ENCODE results near the gene SDR39U1. TPM values are rescaled to one million over a fixed set of nuclear protein-coding genes. Genes with fewer than 3 reads are reported as not detected.

Gene SDR39U1
- total RNA-seq, 4 donors from 2014 or later: 24.5 to 39.7 (median 27.6) TPM

GRCh38 chr14:24394275-24394674, 48.3 kb downstream of the SDR39U1 start:
- TF ChIP-seq, protein P1, sequence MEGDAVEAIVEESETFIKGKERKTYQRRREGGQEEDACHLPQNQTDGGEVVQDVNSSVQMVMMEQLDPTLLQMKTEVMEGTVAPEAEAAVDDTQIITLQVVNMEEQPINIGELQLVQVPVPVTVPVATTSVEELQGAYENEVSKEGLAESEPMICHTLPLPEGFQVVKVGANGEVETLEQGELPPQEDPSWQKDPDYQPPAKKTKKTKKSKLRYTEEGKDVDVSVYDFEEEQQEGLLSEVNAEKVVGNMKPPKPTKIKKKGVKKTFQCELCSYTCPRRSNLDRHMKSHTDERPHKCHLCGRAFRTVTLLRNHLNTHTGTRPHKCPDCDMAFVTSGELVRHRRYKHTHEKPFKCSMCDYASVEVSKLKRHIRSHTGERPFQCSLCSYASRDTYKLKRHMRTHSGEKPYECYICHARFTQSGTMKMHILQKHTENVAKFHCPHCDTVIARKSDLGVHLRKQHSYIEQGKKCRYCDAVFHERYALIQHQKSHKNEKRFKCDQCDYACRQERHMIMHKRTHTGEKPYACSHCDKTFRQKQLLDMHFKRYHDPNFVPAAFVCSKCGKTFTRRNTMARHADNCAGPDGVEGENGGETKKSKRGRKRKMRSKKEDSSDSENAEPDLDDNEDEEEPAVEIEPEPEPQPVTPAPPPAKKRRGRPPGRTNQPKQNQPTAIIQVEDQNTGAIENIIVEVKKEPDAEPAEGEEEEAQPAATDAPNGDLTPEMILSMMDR (IDR thresholded peaks at IDR 0.05; ENCODE audit: low read depth): no peak

DNA sequence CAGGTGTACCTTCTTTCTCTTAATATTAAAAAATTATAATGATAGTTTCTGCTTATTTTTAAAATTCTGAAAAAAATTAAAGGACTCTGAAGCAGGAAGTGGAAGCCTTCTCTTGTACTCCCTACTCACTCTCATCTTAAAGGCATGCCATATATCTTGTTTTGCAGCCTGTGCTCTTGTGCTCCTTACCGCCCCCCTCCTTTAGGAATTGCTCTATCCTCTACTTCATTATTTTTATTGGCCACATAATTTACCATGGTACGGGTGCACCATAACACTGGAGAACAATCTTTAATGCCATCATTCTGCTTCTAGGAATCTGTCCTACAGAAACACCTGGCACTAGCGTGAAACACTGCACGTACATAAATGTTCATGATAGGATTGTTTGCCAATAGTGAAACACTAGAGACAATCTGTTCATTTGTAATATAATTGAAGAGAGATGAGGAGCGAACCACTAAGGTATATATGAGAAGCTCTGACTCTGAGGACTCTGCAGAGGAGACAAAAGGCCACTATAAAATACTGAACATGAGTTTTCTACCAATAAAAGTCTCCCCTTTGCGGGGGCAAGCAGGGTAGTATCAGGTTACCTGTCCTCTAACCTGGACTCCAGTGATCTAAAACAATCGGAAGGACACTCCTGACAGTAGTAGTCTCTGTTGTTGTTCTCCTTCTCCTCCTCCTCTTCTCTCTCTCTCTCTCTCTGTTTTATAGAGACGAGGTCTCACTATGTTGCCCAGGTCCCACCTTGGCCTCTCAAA, 50.1 kb downstream of the SDR39U1 start:
- TF ChIP-seq, protein P1 (IDR thresholded peaks at IDR 0.05; ENCODE audit: low read depth): no peak

DNA sequence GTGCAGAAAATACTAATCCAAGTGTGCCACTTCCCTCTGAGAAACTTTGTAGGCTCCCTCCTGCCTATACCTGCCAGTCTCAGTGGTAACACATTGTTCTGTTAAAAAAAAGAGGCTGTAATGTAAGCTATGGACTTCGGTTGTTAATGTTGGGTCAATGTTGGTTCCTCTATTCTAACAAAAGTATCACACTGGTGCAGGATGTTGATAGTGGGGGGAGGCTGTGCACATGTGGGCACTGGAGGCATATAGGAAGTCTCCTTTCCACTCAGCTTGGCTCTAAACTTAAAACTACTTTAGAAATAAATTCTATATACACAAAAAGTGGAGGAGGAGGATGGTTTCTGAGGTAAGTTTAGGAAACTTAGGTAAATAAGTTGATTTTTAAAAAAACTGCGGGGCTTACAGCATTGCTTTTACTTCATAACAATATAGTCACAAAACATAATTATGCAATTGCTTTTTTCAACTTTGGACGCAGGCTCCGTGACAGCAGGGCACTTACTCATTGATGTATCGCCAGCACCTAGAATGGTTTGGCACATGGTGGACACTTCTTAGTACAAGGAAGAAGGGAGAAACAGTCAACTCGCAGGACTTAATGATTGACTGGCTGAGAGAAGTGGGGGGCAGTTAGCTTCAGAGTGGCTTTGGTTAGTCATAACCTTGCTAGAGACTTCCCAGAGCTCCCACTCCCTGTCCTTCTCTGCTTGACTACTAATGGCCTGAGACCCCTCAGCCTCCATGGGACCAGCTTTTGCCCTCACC, 51.7 kb downstream of the SDR39U1 start:
- TF ChIP-seq, protein P1 (IDR thresholded peaks at IDR 0.05; ENCODE audit: low read depth): no peak

Other genes with a start within 250 kb of the SDR39U1 start
- 10 to 100 TPM; 36.7 to 46.6 (median 41.5) TPM for gene TM9SF1, start 247.3 kb downstream of the SDR39U1 start, total RNA-seq
- not detected for gene TSSK4, start 237.1 kb downstream of the SDR39U1 start, total RNA-seq
- 100 to 1,000 TPM in 2 of 4 donors, 10 to 100 TPM in 2; 54.1 to 114 (median 82.3) TPM for gene CHMP4A, start 229.3 kb downstream of the SDR39U1 start, total RNA-seq
- gene MDP1, start 226.7 kb downstream of the SDR39U1 start, total RNA-seq: 10 to 100 TPM; 14.3 to 30.3 (median 24.1) TPM
- gene NEDD8, start 210.4 kb downstream of the SDR39U1 start, total RNA-seq: 100 to 1,000 TPM; 106 to 156 (median 122) TPM
- 10 to 100 TPM; 31.3 to 75.5 (median 54.3) TPM for gene GMPR2, start 209.8 kb downstream of the SDR39U1 start, total RNA-seq
- gene TINF2, start 200.2 kb downstream of the SDR39U1 start, total RNA-seq: 10 to 100 TPM; 46.1 to 68.0 (median 58.3) TPM
- gene TGM1, start 179.6 kb downstream of the SDR39U1 start, total RNA-seq: 1 to 10 TPM in 1 of 4 donors, under 1 TPM in 2, not detected in 1; 0.49 to 1.3 (median 0.85) TPM
- gene RABGGTA, start 171.2 kb downstream of the SDR39U1 start, total RNA-seq: 10 to 100 TPM; 11.9 to 34.9 (median 22.6) TPM
- 10 to 100 TPM; 22.7 to 33.0 (median 28.6) TPM for gene DHRS1, start 143.0 kb downstream of the SDR39U1 start, total RNA-seq
- gene NOP9, start 142.9 kb downstream of the SDR39U1 start, total RNA-seq: 10 to 100 TPM; 14.3 to 19.4 (median 15.1) TPM
- gene CIDEB, start 134.8 kb downstream of the SDR39U1 start, total RNA-seq: 10 to 100 TPM in 2 of 4 donors, 1 to 10 TPM in 2; 5.2 to 14.3 (median 10.3) TPM
- gene LTB4R2, start 132.6 kb downstream of the SDR39U1 start, total RNA-seq: 10 to 100 TPM in 1 of 4 donors, 1 to 10 TPM in 3; 2.0 to 11.9 (median 6.4) TPM
- 10 to 100 TPM in 1 of 4 donors, 1 to 10 TPM in 3; 4.2 to 10.9 (median 7.5) TPM for gene LTB4R, start 131.3 kb downstream of the SDR39U1 start, total RNA-seq
- gene ADCY4, start 107.7 kb downstream of the SDR39U1 start, total RNA-seq: 100 to 1,000 TPM in 1 of 4 donors, 10 to 100 TPM in 3; 16.5 to 103 (median 28.8) TPM
- gene RIPK3, start 102.8 kb downstream of the SDR39U1 start, total RNA-seq: 10 to 100 TPM; 10.3 to 14.3 (median 12.3) TPM
- 10 to 100 TPM; 20.9 to 33.5 (median 26.1) TPM for gene NFATC4, start 74.6 kb downstream of the SDR39U1 start, total RNA-seq
- 10 to 100 TPM in 1 of 4 donors, 1 to 10 TPM in 3; 4.7 to 14.5 (median 7.8) TPM for gene NYNRIN, start 43.8 kb downstream of the SDR39U1 start, total RNA-seq
- 1 to 10 TPM; 2.7 to 6.4 (median 4.0) TPM for gene CBLN3, start 13.1 kb downstream of the SDR39U1 start, total RNA-seq
- 10 to 100 TPM; 29.5 to 81.8 (median 57.2) TPM for gene KHNYN, start 12.8 kb downstream of the SDR39U1 start, total RNA-seq
- gene CMA1, start 65.5 kb upstream of the SDR39U1 start, total RNA-seq: 1 to 10 TPM in 2 of 4 donors, under 1 TPM in 1, not detected in 1; 0.98 to 2.2 (median 1.9) TPM
- 10 to 100 TPM in 1 of 4 donors, 1 to 10 TPM in 2, not detected in 1; 2.9 to 13.9 (median 4.8) TPM for gene CTSG, start 133.5 kb upstream of the SDR39U1 start, total RNA-seq
- not detected for gene GZMH, start 166.9 kb upstream of the SDR39U1 start, total RNA-seq
- 1 to 10 TPM in 3 of 4 donors, under 1 TPM in 1; 0.66 to 2.8 (median 2.0) TPM for gene GZMB, start 191.4 kb upstream of the SDR39U1 start, total RNA-seq